GM19328 (cell line): ENCODE results near the gene PIP5K1B.
"Not testable (repeated sequence)": the region's sequence is repeated elsewhere in the genome, so short reads cannot be mapped to it uniquely, and the experiment has no call there.

Experiments used
- ATAC-seq: cut with Tn5 transposase; IDR thresholded peaks from one replicate; pipeline ENCODE4 v1.9.1; 2021; ENCODE audit warnings: mild to moderate bottlenecking, moderate library complexity; ENCODE audit not compliant: unreplicated experiment

The PIP5K1B gene

DNA sequence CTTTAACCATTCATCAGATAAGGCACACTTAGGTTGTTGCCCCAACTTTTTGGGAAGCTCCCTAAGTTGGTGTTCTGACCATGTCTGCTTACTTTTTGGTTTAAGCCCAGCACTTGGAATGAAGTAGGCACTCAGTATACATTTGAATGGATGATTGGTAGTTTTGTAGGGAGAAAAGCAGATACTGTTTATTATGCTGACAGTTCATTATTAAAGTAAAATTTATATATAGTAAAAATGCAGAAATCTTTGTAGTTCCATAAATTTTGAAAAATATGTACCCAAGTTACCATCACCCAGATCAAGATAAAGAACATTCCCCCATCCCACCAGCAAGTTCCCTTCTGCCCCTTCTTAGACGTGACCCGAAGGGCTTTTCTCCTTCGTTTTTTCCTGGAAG is 273.5 kb downstream of the PIP5K1B start:
- ATAC-seq: no peak

DNA sequence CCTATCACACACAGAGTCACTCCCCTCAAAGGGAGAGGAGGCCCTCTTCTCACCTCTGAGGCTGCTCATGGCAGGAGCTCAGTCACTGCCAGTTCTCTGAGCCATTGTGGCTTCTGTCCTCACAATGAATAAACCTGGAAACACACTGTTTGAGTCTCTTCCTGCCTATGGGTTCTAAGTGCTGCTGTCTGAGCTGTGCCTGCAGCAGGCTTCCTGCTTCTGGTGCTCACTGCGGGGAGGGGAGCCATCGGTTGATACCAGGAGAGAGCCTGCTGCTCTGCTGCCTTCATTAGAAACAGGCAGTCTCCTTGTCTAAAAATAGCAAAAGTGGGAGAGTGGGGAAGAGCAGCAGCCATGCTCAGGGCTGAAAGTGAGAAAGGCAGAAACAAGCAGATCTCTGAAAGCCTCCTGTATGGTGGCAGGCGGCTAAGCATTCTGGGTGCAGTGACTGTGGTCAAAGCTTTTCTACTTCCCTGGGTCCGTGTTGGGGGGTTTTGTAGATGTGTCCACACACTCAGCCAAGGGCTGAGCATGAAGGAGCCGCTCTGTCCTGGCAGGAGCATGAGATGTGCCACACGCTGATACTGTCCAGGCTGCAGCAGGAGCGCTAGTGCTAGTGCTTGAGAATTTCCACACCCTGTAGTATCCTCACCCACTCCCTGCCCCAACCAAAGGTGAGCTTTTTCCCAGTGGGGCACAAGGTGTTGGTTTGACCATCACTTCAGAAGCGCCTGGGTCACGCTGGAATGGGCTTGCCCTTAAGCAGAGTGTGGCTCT is 274.7 kb downstream of the PIP5K1B start:
- no peak for ATAC-seq

DNA sequence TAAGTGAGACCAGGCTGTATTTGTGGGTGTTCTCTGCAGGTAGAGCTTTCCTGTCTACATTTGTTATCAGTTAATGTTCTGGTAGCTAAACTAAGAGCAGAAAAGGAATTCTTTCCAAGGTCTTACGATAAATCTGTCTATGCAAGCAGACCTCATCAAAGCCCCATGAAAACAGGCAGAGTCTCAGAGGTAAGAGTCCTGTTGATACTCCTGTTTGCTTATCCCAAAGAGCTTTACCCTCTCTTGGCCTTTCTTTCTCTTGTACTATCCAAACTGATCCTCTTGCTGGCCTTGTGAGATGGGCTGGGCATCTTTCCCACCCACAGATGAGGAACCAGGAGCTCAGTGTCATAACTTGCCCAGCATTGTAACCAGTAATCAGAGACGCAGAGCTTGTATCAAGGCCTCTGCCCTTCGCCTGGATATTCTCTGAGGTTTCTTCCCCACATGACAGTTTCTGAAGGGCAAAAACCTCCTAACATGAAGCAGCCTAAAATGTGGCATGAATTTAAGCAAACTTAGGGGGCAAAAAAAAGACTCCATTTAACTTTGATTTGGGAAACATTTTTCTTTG is 275.4 kb downstream of the PIP5K1B start:
- ATAC-seq: no peak

DNA sequence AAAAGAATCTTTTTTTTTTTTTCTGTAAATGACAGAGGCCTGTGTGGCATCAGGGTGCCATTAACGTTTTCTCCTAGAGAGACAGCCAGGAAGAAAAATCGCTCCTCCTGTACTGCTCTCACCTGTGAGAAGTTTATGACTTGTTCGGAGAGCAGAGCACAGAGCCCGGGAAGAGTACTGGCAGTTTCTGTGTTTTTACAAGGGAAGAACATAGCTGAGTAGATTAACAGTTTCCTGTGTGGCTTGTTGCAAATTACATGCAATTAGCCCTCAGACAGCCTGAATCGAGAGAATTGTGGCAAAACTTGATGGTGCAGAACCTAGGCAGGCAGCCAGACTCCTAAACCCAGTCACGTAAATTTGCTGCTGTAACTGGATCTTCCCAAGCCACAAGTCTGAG is 276.7 kb downstream of the PIP5K1B start:
- ATAC-seq: peak; percentile 47

DNA sequence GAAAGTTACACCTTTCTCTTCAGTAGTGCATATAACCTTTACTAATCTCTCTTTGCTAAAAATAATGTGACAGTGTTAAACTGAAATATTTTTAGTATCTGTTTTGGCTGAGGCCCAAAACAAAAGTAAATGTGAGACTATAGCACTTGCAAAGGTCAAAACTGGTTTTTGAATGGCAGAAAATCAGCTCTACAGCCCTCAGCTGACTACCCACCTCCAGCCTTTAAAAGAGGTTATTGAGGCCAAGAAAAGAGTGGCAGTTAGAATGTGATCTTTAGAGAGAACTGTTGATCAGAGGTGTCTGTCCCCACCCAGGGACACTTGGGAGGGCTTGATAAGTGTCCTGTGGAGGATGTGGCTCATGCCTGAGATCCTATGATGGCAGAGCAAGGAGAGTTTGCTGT is 278.0 kb downstream of the PIP5K1B start:
- peak; percentile 38 for ATAC-seq

DNA sequence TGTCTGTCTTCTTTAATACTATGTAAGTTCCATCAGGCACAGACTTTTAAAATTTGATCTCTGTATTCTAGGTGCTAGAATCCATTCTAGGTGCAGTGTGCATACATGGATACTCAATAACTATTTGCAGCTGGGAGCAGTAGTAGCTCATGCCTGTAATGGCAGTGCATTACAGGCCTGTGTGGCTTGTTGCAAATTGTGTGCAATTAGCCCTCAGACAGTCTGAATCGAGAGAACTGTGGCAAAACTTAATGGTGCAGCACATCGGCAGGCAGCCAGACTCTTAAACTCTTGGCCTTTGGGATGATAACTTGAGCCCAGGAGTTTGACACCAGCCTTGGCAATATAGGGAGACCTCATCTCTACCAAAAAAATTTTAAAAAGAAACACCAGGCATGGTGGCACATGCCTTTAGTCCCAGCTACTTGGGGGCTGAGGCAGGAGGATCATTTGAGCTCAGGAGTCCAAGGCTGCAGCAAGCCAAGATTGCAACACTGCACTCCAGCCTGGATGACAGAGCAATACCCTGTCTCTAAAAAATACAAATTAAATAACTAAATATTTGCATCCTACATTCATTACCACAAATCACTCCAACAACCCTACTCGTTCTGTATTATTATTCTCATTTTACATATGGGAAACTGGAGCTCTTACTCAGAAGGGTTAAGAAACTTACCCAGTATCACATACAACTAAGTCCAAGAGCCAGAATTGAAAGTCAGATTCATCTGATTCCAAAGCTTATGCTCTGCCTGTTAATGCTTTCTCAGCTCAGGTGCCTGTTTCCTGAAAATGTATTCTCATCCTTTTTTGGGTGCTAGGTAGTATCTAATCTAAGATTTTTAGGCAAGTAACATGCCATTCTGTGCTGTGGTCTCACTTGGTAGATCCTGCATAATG is 278.7 kb downstream of the PIP5K1B start:
- no peak for ATAC-seq

DNA sequence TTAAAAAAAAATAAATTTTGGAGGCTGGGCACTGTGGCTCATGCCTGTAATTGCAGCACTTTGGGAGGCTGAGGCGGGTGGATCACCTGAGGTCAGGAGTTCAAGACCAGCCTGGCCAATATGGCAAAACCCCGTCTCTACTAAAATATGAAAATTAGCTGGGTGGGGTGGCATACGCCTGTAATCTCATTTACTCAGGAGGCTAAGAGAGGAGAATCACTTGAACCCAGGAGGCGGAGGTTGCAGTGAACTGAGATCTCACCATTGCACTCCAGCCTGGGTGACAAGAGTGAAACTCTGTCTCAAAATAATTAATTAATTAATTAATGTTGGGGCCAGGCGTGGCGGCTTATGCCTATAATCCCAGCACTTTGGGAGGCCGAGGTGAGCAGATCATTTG is 281.9 kb downstream of the PIP5K1B start:
- not testable (repeated sequence) for ATAC-seq

DNA sequence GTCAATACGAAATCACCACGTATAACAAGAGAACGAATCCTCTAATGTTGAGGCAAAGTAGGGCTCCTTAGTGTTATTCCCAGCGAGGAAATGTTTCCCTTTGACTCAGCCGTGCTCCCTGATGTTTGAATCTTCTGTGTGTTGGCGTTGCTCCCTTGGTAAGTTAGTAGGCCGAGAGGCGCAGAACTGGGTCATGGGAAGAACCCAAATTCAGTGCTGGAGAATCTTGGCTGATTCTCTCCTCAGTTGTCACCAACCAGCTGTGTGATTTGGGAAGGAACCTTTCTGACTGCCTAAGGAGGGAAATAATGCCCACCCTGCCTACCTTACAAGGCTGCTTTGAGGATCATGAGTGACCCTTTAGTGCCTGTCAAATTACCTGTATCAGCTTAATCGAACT is 286.4 kb downstream of the PIP5K1B start:
- no peak for ATAC-seq

DNA sequence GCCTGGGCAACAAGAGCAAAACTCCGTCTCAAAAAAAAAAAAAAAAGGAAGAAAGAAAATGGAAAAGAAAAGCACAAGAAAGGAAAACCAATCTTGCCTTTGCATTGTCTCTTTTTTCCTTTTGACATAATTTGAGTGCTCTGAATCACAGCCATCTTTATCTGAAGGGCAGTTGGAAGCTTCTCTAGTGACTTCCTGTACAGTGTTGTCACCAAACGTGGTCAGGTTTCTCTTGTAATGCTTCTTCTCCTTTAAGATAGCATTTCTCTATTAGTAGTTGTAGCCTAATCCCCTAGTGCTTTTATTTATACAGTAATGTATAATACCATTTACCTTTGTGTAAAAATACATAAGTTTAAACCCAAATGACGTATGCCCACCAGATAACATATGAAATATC is 290.7 kb downstream of the PIP5K1B start:
- no peak for ATAC-seq

DNA sequence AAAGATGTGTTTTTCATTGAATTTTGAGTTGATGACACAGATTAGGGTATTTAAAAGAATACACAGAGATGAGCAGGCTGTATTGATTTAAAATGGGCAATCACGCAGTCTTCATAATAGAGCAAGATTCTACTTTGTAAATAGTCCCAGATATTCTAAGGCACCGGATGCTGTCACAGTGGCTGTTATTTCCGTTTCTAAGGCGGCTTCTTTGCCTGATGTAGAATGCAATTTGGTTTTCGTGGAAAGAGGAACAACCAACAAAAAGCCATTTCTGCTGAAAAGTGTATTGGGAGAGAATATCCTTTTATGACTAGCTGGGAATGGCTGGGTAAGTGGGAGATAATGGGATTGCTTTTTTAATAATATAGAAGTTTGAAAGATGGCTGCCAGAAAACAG is 291.4 kb downstream of the PIP5K1B start:
- no peak for ATAC-seq

DNA sequence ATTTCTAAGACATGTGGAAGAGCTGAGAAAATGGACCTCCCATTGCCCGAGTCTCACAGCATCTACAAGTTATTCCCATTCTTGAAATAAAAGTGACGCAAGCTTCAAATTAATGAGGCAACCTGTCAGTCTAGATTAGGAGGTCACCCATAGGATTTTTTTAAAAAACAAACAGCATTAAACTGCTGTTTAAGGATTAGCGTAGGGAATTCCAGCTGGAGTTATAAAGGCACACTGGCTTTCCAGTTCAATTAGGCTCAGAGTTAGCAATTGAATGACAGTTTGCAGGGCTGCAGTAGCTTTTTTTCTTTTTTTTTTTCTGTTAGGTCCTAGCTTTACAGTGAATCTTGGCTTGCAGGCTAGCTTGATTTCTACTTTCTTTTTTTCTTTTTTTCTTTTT is 292.6 kb downstream of the PIP5K1B start:
- ATAC-seq: no peak

DNA sequence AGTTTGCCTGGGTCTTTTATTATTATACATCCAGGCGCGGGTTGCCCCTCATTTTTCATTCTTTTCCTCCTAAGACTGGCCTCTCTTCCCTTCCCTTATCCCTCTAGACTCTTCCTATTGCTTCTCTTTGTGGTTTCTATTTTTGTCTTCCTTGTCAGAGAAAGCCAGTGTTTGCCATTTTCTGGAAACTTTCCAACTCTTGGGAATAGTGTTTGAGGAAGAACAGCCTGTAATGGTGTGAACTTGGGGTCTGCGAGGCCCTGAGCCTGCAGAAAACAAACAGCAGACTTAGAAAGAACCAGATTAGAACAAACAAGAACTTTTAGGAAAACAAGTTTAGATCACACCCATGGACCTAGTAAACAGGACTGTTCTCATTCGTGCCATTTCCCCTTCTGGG is 293.3 kb downstream of the PIP5K1B start:
- no peak for ATAC-seq

DNA sequence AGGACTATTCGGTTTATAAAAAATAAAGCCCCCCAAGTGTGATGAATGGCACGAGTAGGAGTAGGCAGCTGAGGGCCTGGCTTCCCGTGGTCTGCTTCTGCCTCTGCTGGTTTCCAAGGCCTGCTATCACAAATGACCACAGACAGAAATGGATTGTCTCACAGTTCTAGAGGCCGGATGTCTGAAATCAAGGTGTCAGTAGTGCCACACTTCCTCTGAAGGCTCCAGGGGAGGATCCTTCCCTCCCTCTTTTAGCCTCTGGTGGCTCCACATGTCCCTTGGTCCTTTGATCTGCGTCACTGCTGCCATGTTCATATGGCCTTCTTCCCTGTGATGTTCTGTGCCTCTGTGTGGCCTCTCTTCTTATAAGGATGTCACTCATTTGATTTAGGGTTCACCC is 293.8 kb downstream of the PIP5K1B start:
- no peak for ATAC-seq

DNA sequence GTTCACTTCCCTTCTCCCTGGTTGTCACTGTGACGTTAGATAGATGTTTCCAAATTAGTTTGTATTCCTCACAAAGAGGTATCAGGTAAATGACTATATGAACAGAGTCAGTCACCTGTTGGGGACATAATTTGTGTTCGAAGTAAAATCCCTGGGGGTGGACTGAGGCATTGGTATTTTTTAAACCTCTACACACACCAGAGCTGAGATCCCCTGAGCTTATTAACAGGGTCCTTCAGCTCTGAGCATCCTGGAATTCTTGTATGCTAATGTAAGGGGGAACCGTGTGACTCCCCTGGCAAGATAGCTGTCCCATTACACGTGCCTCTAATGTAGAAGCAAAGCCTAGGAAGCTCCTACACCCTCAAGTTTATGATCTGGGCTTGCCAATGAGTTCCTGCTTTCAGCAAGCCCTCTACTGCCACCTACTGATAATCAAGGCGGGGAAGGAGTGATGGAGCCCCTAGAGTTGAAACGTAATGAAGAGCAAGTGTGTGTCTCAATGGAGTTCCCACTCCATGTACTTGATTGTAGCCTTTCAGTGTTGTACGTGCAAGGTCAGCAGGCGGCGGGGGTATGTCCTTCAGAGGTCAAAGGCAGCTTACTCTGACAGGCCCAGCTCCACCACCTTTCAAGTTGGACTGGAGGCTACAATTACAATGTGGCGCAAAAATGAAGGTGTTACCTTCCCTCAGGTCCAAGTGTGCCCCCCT is 294.5 kb downstream of the PIP5K1B start:
- peak; percentile 90 for ATAC-seq

DNA sequence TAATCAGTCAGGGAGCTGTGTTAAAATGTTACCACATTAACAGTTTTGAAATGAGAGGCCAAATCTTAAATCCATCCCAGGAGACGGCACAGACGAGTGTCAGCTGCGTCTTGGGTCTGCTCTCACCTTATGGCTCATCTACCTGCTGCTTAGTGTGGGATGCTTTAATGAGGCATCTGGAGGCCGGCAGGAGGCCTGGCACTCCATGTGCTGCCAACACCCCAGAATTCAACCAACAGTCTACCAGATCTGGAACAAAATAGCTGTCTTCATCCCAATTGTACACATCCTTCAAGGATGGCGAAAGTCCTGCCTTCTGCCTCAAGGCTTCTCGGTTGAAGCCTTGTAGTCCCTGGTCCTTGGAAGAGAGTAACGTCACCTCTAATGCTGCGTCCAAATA is 296.9 kb downstream of the PIP5K1B start:
- ATAC-seq: no peak

DNA sequence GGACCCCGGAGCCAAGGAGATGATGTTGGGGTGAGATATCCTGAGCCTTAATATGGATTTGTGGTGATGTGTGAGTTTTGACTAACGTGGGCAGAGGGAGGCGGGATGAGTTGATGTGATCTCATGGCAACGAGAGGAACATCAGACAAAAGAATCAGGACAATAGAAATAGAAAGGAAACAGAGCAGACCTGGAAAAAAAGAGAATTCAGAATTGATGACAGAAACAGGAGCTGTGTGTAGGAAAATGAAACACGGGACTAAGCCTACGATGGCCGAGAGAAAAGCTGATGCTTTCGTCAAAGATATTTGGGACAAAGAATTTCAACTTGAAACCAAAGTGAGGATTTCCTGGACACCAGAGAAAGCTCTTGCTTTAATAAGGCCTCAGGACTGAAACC is 298.0 kb downstream of the PIP5K1B start:
- ATAC-seq: no peak

DNA sequence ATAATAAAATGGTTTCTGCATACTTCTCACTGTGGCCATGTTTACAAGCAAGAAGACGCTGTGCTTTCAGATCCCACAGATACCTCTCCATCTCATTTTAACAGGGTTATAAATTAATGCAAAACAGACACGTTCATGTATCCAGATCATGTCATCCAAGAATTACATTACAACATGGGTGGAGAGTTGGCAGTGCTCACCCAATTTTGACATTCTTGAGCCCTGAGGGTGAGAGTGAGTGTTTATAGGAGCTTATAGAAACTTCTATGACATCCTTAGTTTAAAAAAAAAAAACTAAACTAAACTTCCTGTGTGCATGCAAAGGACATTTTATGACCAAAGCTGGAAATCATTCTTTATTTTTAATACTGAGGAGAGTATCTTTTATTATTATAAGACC is 299.8 kb downstream of the PIP5K1B start:
- no peak for ATAC-seq

DNA sequence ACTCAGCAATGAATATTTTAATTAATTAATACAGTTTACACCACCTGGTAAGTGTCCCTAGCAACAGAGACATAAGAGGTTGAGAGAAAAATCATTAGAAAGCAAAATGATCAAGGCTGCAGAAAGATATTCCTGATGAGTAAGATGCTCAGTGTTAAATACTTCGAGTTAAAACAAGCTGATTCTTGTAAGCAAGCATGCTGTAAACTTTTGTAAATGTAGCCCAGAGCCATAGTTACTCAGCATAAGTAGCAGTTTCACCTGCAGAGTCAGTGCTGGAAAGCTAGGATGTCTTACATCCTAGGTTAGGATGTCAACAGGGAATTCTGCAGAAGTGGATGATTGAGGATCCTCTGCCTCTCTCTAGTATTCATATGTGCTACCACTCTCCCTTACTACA is 304.7 kb downstream of the PIP5K1B start:
- ATAC-seq: no peak

DNA sequence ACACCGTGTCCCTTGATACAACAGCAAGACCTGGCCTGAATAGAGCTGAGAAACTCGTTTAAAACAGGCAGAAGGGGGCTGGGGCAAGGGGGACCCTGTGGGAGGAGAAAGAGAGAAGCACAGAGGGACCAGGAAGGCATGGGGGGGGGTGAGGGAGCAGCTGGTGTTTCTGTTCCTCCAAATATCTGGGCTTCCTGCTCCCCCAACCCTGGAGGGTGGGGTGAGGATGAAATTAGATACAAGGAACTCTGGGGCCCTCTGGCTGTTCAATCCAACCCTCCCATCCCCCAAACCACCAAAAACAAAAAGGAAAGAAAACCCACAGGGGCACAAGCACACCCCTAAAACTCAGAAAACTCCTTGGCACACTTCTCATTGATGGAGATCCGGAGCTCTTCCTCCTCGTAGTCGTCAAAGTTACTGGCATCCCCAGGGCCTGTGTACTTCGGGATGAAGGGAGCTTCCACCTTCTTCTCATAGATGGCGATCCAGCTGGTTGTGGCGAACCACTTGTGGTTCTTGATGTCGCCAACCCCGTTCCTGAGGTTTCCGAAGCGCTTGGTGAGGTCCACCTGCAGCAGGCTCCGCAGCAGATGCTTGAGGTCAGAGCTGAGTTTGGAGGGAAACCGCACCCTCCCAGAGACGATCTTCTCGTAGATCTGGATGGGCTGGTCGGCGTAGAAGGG is 307.8 kb downstream of the PIP5K1B start:
- no peak for ATAC-seq

DNA sequence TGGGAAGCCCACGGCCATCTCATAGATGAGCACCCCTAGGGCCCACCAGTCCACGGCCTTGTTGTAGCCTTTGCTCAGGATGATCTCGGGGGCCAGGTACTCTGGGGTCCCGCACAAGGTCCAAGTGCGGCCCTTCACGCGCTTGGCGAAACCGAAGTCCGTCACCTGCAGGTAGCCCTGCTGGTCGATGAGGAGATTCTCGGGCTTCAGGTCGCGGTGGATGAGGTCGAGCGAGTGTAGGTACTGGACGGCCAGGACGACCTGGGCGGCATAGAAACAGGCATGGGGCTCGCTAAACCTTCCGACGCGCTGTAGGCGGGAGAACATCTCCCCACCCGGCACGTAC is 308.3 kb downstream of the PIP5K1B start:
- no peak for ATAC-seq

DNA sequence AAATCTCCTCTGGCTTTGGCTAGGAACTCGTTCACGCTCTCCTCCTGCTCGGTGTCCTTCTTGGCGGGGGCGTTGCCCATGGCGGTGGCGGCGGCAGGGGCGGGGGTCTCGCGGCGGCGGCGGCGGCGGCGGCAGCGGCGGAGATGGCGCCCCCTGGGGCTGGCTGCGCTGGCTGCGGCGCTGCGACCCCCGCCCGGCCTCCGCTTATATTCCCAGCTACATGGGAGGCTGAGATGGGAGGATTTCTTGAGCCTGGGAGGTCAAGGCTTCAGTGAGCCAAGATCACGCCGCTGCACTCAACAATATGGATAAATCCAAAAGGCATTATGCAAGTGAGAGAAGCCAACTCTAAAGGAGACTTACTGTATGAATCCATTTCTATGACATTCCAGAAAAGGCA is 309.0 kb downstream of the PIP5K1B start, which contains the start of gene PRKACG:
TSS of gene PRKACG (minus strand) at position 101 of the 400 bp plus-strand sequence. CDS start at position 80, 21 bp downstream.
- no peak for ATAC-seq
